ENCODE results near the gene CASK. TPM values are rescaled to one million over a fixed set of nuclear protein-coding genes. Genes with fewer than 3 reads are reported as not detected.

The CASK gene
- total and polyA plus RNA-seq, 2 of the 13 experiments (the other 11 are each of a cell fraction or from before 2014, with no cell fraction given) = 14.5 to 16.0 TPM

DNA sequence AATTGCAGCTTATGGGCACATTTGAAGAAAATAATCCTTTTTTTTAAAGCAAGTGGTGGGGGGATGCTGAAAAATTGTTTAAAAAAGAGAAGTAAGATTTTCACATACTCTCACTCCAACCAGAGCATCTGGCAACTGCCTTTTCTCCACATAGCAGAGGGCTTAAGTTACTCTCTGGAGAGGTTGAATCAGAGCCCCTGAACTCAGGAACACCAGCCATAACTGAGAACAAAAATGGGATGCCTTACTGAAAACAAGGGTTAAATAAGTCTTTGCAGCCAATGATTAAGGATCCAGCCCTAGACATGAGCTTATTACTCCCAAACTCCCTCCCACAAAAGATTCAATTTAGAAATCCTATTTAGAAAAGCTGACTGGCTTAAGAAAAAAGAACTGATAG, 27.5 kb downstream of the CASK start:
- H3K9me3 ChIP-seq (ENCODE audit: low read length) = peaks cover 20% of the 10 kb centered on the region; the same call in 1 of the 2 replicates
- intact Hi-C loops (cut with micrococcal nuclease; ENCODE audit: unreplicated experiment) = no loop called here
- H3K9ac ChIP-seq (ENCODE audit: insufficient read depth, low read depth, low read length) = no peak overlapping the region
- H3K4me1 ChIP-seq (ENCODE audit: insufficient read depth, low read length) = no peaks in the 10 kb centered on the region
- peaks cover 5% of the 10 kb centered on the region for H3K79me2 ChIP-seq (ENCODE audit: insufficient read depth, low read length)
- TF ChIP-seq ZNF543 (CRISPR knock-in tag; IDR thresholded peaks at IDR 0.05) (no peak), SNAPC5 (CRISPR knock-in tag; IDR thresholded peaks at IDR 0.05; ENCODE audit: borderline replicate concordance) (no peak), ZBTB7A (CRISPR knock-in tag; IDR thresholded peaks at IDR 0.05) (no peak), GATA4 (IDR thresholded peaks at IDR 0.05; ENCODE audit: borderline replicate concordance, low read depth) (no peak), ZNF724P (CRISPR knock-in tag; IDR thresholded peaks at IDR 0.05; ENCODE audit: borderline replicate concordance) (no peak), CEBPB (IDR thresholded peaks at IDR 0.05; ENCODE audit: borderline replicate concordance, low read depth, low read length) (no peak), HNF1B (CRISPR knock-in tag; IDR thresholded peaks at IDR 0.05) (no peak), ZNF530 (CRISPR knock-in tag; IDR thresholded peaks at IDR 0.05; ENCODE audit: low read depth) (no peak)
- TF ChIP-seq, protein P1, sequence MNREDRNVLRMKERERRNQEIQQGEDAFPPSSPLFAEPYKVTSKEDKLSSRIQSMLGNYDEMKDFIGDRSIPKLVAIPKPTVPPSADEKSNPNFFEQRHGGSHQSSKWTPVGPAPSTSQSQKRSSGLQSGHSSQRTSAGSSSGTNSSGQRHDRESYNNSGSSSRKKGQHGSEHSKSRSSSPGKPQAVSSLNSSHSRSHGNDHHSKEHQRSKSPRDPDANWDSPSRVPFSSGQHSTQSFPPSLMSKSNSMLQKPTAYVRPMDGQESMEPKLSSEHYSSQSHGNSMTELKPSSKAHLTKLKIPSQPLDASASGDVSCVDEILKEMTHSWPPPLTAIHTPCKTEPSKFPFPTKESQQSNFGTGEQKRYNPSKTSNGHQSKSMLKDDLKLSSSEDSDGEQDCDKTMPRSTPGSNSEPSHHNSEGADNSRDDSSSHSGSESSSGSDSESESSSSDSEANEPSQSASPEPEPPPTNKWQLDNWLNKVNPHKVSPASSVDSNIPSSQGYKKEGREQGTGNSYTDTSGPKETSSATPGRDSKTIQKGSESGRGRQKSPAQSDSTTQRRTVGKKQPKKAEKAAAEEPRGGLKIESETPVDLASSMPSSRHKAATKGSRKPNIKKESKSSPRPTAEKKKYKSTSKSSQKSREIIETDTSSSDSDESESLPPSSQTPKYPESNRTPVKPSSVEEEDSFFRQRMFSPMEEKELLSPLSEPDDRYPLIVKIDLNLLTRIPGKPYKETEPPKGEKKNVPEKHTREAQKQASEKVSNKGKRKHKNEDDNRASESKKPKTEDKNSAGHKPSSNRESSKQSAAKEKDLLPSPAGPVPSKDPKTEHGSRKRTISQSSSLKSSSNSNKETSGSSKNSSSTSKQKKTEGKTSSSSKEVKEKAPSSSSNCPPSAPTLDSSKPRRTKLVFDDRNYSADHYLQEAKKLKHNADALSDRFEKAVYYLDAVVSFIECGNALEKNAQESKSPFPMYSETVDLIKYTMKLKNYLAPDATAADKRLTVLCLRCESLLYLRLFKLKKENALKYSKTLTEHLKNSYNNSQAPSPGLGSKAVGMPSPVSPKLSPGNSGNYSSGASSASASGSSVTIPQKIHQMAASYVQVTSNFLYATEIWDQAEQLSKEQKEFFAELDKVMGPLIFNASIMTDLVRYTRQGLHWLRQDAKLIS (CRISPR knock-in tag; IDR thresholded peaks at IDR 0.05) = no peak
- H3K36me3 ChIP-seq (replicated peaks in 1 of 2; ENCODE audit: control insufficient read depth in 1 of 2, insufficient read depth in 2 of 2, low read length in 2 of 2) = no peaks in the 10 kb centered on the region
- FAIRE-seq = no peak
- DNase-seq (ENCODE audit: low spot score) = no peak
- no peak overlapping the region for H3K4me2 ChIP-seq (ENCODE audit: low read depth, low read length)
- BruUV-seq (replicated peaks) = no TSS peak
- H3K27me3 ChIP-seq (ENCODE audit: control insufficient read depth in 1 of 2, insufficient read depth in 2 of 2, low read length in 2 of 2) = no peaks in the 10 kb centered on the region
- H3K27ac ChIP-seq (ENCODE audit: extremely low read length, insufficient read depth, low read length) = no peak overlapping the region
- CTCF ChIA-PET (ENCODE audit: low intra/inter-chr PET ratio, low total read pairs) = no interaction called here
- H3K4me3 ChIP-seq (replicated peaks in 1 of 3; ENCODE audit: insufficient read depth in 1 of 3, low read depth in 2 of 3, low read length in 3 of 3) = no peak overlapping the region
- H2AFZ ChIP-seq (ENCODE audit: low read length) = no peak overlapping the region
- POLR2A ChIA-PET = interaction anchor here (0.5 kb wide), 1 partner anchor 26 kb away, joined by 3 read pairs; no protein-coding TSS in a partner anchor
- no peaks in the 10 kb centered on the region for H4K20me1 ChIP-seq (ENCODE audit: insufficient read depth, low read length)
- in situ Hi-C loops (cut with HindIII; ENCODE audit: extremely low pct_ligation_motif_present, low pct_unique_long_range_greater_than_20kb) = no loop called here
- no peak for ATAC-seq

All from HepG2 (cell line).